Endothelial cell of umbilical vein (primary cell): Measurements from ENCODE around the gene SATB2. TPM values are rescaled to one million over a fixed set of nuclear protein-coding genes. Genes with fewer than 3 reads are reported as not detected.

Experiments
- BruUV-seq: library from RNA; stranded (reverse); fragments of 400-500 nt; replicated peaks from 2 replicates; lab custom pipeline; 2021; lab: Mats Ljungman, UMichigan
- CTCF ChIA-PET: fragments of 300-600, 350-600 bp; sonication (Branson Sonifier 250); formaldehyde crosslinking; loops from one replicate; lab custom pipeline; 2021; ENCODE audit warnings: antibody characterized with exemption, inconsistent platforms; lab: Charles Lee
- POLR2A ChIA-PET: fragments of 300-600, 350-600 bp; sonication (Branson Sonifier 250); formaldehyde crosslinking; loops from one replicate; lab custom pipeline; 2021; ENCODE audit warnings: antibody characterized with exemption, inconsistent platforms; lab: Charles Lee
- DNase-seq: peaks from one replicate; pipeline ENCODE4 v3.0.0-alpha.2; 2011; ENCODE audit warnings: low read depth, low spot score
- FAIRE-seq: peaks from 2 replicates; lab custom pipeline; 2011; peaks lifted over from hg19 to GRCh38; lab: Jason Lieb, UNC
- H2AFZ ChIP-seq: 2 replicates; pipeline ENCODE4 v1.6.0; 2012; ENCODE audit warnings: low read depth, low read length, control low read depth, inconsistent platforms
- H3K27ac ChIP-seq: 2 replicates; pipeline ENCODE4 v1.5.1; 2011; ENCODE audit warnings: low read depth, mild to moderate bottlenecking, control low read depth, low read length, moderate library complexity; ENCODE audit not compliant: insufficient read depth
- H3K27me3 ChIP-seq, 2 experiments: 2 replicates each; pipeline versions ENCODE4 v1.6.0 to v1.6.1; 2011; ENCODE audit warnings: low read length in 2 of 2, mixed read lengths in 1 of 2; ENCODE audit not compliant: control insufficient read depth in 2 of 2, insufficient read depth in 2 of 2
- H3K36me3 ChIP-seq, 2 experiments: 2 replicates in 1 of 2; 3 replicates in 1 of 2; pipeline ENCODE4 v1.5.1; 2011; ENCODE audit warnings: low read length in 2 of 2, mild to moderate bottlenecking in 1 of 2, moderate library complexity in 1 of 2; ENCODE audit not compliant: control insufficient read depth in 2 of 2, insufficient read depth in 2 of 2; ENCODE audit errors: extremely low read depth in 1 of 2
- H3K4me1 ChIP-seq: 3 replicates; pipeline ENCODE4 v1.5.1; 2011; ENCODE audit warnings: mild to moderate bottlenecking, low read length; ENCODE audit not compliant: control insufficient read depth, insufficient read depth; ENCODE audit errors: extremely low read depth
- H3K4me2 ChIP-seq: 2 replicates; pipeline ENCODE4 v1.6.1; 2011; ENCODE audit warnings: low read length, control low read depth, mixed read lengths; ENCODE audit not compliant: insufficient read depth
- H3K4me3 ChIP-seq, 3 experiments: fragments of 200-600 bp in 1 of 3; sonication (generic), shearing (Covaris generic) in 1 of 3; replicated peaks in 1 of 3; 2 replicates each; pipeline ENCODE4 v1.5.1; 2011 to 2016; ENCODE audit warnings: control low read depth in 3 of 3, low read length in 3 of 3, mild to moderate bottlenecking in 2 of 3, inconsistent platforms in 1 of 3, low read depth in 1 of 3, moderate library complexity in 1 of 3; ENCODE audit not compliant: insufficient read depth in 1 of 3
- H3K79me2 ChIP-seq: 2 replicates; pipeline ENCODE4 v1.6.0; 2012; ENCODE audit warnings: low read length, inconsistent platforms; ENCODE audit not compliant: control insufficient read depth, insufficient read depth
- H3K9ac ChIP-seq: replicated peaks from 2 replicates; pipeline ENCODE3; 2011; ENCODE audit warnings: low read length, control low read depth; ENCODE audit not compliant: insufficient read depth; ENCODE audit errors: extremely low read depth
- H3K9me1 ChIP-seq: replicated peaks from 3 replicates; pipeline ENCODE4 v1.6.0; 2011; ENCODE audit warnings: mild to moderate bottlenecking, low read length; ENCODE audit not compliant: control insufficient read depth, insufficient read depth; ENCODE audit errors: extremely low read depth
- H3K9me3 ChIP-seq: replicated peaks from 2 replicates; pipeline ENCODE4 v1.5.1; 2012; ENCODE audit warnings: low read length, inconsistent platforms; ENCODE audit not compliant: control insufficient read depth, insufficient read depth
- H4K20me1 ChIP-seq: replicated peaks from 2 replicates; pipeline ENCODE3; 2011; ENCODE audit warnings: mild to moderate bottlenecking, low read length; ENCODE audit not compliant: control insufficient read depth, insufficient read depth; ENCODE audit errors: extremely low read depth
- EZH2 ChIP-seq: IDR thresholded peaks from 2 replicates; pipeline ENCODE4 v1.6.1; 2012; ENCODE audit warnings: borderline replicate concordance, low read depth, mild to moderate bottlenecking, moderate library complexity, low read length, inconsistent platforms; ENCODE audit not compliant: severe bottlenecking
- FOS ChIP-seq: IDR thresholded peaks from 2 replicates; pipeline ENCODE4 v1.6.1; 2011; ENCODE audit warnings: mild to moderate bottlenecking, low read length, moderate library complexity, borderline replicate concordance; ENCODE audit not compliant: insufficient read depth
- GATA2 ChIP-seq: IDR thresholded peaks from 2 replicates; pipeline ENCODE4 v1.7.0; 2011; ENCODE audit warnings: low read depth, mild to moderate bottlenecking, moderate library complexity, mixed read lengths, low read length; ENCODE audit not compliant: insufficient read length, insufficient read depth
- JUN ChIP-seq: IDR thresholded peaks from 2 replicates; pipeline ENCODE4 v1.6.1; 2011; ENCODE audit warnings: borderline replicate concordance, low read depth; ENCODE audit not compliant: insufficient read length, insufficient read depth
- MAX ChIP-seq: IDR thresholded peaks from 2 replicates; pipeline ENCODE4 v1.6.1; 2011; ENCODE audit not compliant: insufficient read depth, insufficient read length
- MYC ChIP-seq: IDR thresholded peaks from one replicate; pipeline ENCODE4 v1.6.1; 2011; ENCODE audit warnings: mild to moderate bottlenecking, low read depth, low read length
- POLR2A ChIP-seq: IDR thresholded peaks from 2 replicates; pipeline ENCODE4 v1.6.1; 2012; ENCODE audit warnings: low read depth, mild to moderate bottlenecking, control low read depth, low read length
- POLR2AphosphoS5 ChIP-seq: IDR thresholded peaks from 2 replicates; pipeline ENCODE4 v1.6.1; 2012; ENCODE audit warnings: low read depth, mild to moderate bottlenecking, control low read depth, low read length, moderate library complexity; ENCODE audit not compliant: insufficient read depth
- dilution Hi-C: fragments of 300-500 bp; cut with MboI; formaldehyde crosslinking; loops from one replicate; pipeline ENCODE4 v1.15.0; 2019; ENCODE audit warnings: low sequenced_read_pairs; ENCODE audit not compliant: extremely low pct_ligation_motif_present
- intact Hi-C: fragments of 100-400 bp; cut with micrococcal nuclease; formaldehyde crosslinking; loops from one replicate; pipeline ENCODE4 v1.10.0; 2022
- polyA plus RNA-seq, 4 experiments: library from polyadenylated mRNA; depleted of rRNA in 3 of 4; stranded (reverse) in 3 of 4; unstranded in 1 of 4; fragments of >200 nt; gene quantifications; 2 replicates each; pipeline versions ENCODE4 v1.2.1 to v1.2.3, GENCODE V29; 2011 to 2012; ENCODE audit warnings: missing spikeins in 1 of 4
- total RNA-seq: library from RNA; stranded (reverse); gene quantifications from 2 replicates; pipeline ENCODE4 v1.2.3, GENCODE V29; 2021
- TF ChIP-seq, protein P1 (sequence below), 2 donors: IDR thresholded peaks; 1 replicate in 1 of 2; 2 replicates in 1 of 2; pipeline ENCODE4 v1.5.1; 2011; ENCODE audit warnings: low read length in 2 of 2, mild to moderate bottlenecking in 2 of 2, moderate library complexity in 2 of 2, control low read depth in 1 of 2, inconsistent platforms in 1 of 2, low read depth in 1 of 2; ENCODE audit not compliant: insufficient read depth in 1 of 2; ENCODE audit errors: extremely low read depth in 1 of 2

SATB2 gene
- total and polyA plus RNA-seq, 2 donors (not counting 3 experiments of a cell fraction or from before 2014, with no cell fraction given), result 0.47 to 1.1 TPM

DNA sequence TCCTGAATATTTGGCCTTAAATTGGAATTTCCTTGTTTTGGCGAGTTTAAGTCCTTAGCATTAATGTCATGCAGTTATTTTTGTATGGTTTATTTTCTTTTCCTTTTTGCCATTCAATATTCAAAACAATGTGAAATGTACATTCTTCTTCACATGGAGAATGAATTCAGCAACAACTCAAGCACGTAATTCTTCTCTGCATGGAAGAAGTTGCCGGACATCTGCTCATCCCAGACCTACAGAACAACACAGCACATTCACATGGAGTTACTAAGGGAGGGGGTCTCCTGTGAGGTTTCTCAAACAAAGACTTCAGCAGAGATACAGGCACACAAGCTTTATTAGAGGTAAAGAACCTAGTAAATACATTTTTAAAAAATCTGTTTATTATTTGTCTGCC, 236.8 kb downstream of the SATB2 start:
- no peak for FAIRE-seq
- no peaks in the 10 kb centered on the region for H3K36me3 ChIP-seq
- no peak overlapping the region for H3K27ac ChIP-seq
- ChIA-PET POLR2A (no interaction called here), CTCF (no interaction called here)
- BruUV-seq, result no TSS peak
- no peak overlapping the region for H3K4me2 ChIP-seq
- DNase-seq, result no peak
- H3K79me2 ChIP-seq, result no peaks in the 10 kb centered on the region
- H4K20me1 ChIP-seq, result no peaks in the 10 kb centered on the region
- H3K4me3 ChIP-seq, result no peak overlapping the region
- no peak overlapping the region for H2AFZ ChIP-seq
- H3K9ac ChIP-seq, result no peak overlapping the region
- TF ChIP-seq POLR2AphosphoS5 (no peak), EZH2 (no peak), MAX (no peak), FOS (no peak), MYC (no peak), POLR2A (no peak), GATA2 (no peak), JUN (no peak)
- TF ChIP-seq, protein P1, sequence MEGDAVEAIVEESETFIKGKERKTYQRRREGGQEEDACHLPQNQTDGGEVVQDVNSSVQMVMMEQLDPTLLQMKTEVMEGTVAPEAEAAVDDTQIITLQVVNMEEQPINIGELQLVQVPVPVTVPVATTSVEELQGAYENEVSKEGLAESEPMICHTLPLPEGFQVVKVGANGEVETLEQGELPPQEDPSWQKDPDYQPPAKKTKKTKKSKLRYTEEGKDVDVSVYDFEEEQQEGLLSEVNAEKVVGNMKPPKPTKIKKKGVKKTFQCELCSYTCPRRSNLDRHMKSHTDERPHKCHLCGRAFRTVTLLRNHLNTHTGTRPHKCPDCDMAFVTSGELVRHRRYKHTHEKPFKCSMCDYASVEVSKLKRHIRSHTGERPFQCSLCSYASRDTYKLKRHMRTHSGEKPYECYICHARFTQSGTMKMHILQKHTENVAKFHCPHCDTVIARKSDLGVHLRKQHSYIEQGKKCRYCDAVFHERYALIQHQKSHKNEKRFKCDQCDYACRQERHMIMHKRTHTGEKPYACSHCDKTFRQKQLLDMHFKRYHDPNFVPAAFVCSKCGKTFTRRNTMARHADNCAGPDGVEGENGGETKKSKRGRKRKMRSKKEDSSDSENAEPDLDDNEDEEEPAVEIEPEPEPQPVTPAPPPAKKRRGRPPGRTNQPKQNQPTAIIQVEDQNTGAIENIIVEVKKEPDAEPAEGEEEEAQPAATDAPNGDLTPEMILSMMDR (IDR thresholded peaks at IDR 0.05; ENCODE audit: extremely low read depth in 1 of 2, insufficient read depth in 1 of 2, low read depth in 1 of 2, low read length in 2 of 2), result no peak
- peaks cover 2% of the 10 kb centered on the region for H3K9me3 ChIP-seq
- intact Hi-C loops, result no loop called here
- no peaks in the 10 kb centered on the region for H3K9me1 ChIP-seq
- H3K4me1 ChIP-seq, result no peaks in the 10 kb centered on the region
- dilution Hi-C loops, result no loop called here
- H3K27me3 ChIP-seq, result no peaks in the 10 kb centered on the region
